HG02884 (cell line): ENCODE results near the gene HLA-DOA.

ENCODE experiments used
- ATAC-seq: cut with Tn5 transposase; IDR thresholded peaks from one replicate; pipeline ENCODE4 v1.9.1; 2021; ENCODE audit warnings: mild to moderate bottlenecking, moderate library complexity; ENCODE audit not compliant: unreplicated experiment

HLA-DOA gene

GRCh38 chr6:32980488-32981038 is 28.8 kb downstream of the HLA-DOA start:
- no peak for ATAC-seq

GRCh38 chr6:32979720-32980487 is 29.5 kb downstream of the HLA-DOA start:
- no peak for ATAC-seq

- no peak for ATAC-seq
These were observed 31.5 kb downstream of the HLA-DOA start for GRCh38 chr6:32977953-32978324.

GRCh38 chr6:32977272-32977952 is 32.0 kb downstream of the HLA-DOA start:
- no peak for ATAC-seq

- ATAC-seq: no peak
These were observed 32.9 kb downstream of the HLA-DOA start for GRCh38 chr6:32976334-32977069.

GRCh38 chr6:32975886-32976285 is 33.5 kb downstream of the HLA-DOA start:
- no peak for ATAC-seq

GRCh38 chr6:32974541-32975308 is 34.7 kb downstream of the HLA-DOA start:
- no peak for ATAC-seq

GRCh38 chr6:32974016-32974333 is 35.4 kb downstream of the HLA-DOA start:
- ATAC-seq: no peak

- no peak for ATAC-seq
These were observed 36.0 kb downstream of the HLA-DOA start for GRCh38 chr6:32973144-32974015.

- ATAC-seq: no peak
These were observed 36.8 kb downstream of the HLA-DOA start for GRCh38 chr6:32972353-32973143.

- ATAC-seq: peak; percentile 41
These were observed 37.6 kb downstream of the HLA-DOA start for GRCh38 chr6:32971581-32972352.

GRCh38 chr6:32971242-32971580 is 38.2 kb downstream of the HLA-DOA start:
- no peak for ATAC-seq

- no peak for ATAC-seq
These were observed 38.8 kb downstream of the HLA-DOA start for GRCh38 chr6:32970413-32971241.

GRCh38 chr6:32969685-32970412 is 39.5 kb downstream of the HLA-DOA start:
- ATAC-seq: no peak

GRCh38 chr6:32968867-32969684 is 40.3 kb downstream of the HLA-DOA start:
- no peak for ATAC-seq
